H1 (cell line): ENCODE measurements around the gene ISY1. TPM values are rescaled to one million over a fixed set of nuclear protein-coding genes. Genes with fewer than 3 reads are reported as not detected.

Source experiments
- BCL11A ChIP-seq, 2 experiments: IDR thresholded peaks; one replicate each; pipeline ENCODE4 v1.6.1; 2011; ENCODE audit warnings: low read depth in 2 of 2, low read length in 2 of 2, mild to moderate bottlenecking in 2 of 2
- CBX8 ChIP-seq: fragments of 300-800, 300-1000 bp; sonication (generic); IDR thresholded peaks from 2 replicates; pipeline ENCODE4 v1.7.1; 2016; ENCODE audit warnings: low read depth, low read length, borderline replicate concordance
- CHD7 ChIP-seq: fragments of 300-600 bp; sonication (generic); IDR thresholded peaks from 2 replicates; pipeline ENCODE4 v1.7.1; 2012; ENCODE audit warnings: low read length, moderate library complexity, mild to moderate bottlenecking, inconsistent platforms; ENCODE audit not compliant: insufficient replicate concordance
- HDAC6 ChIP-seq: IDR thresholded peaks from one replicate; pipeline ENCODE4 v1.7.1; 2012; ENCODE audit warnings: low read depth, mild to moderate bottlenecking, inconsistent platforms, low read length, moderate library complexity
- polyA plus RNA-seq, 7 experiments: library from polyadenylated mRNA; depleted of rRNA in 3 of 7; stranded (reverse) in 5 of 7; unstranded in 2 of 7; fragments of >200 nt in 5 of 7; fragments of 200-250 nt in 2 of 7; gene quantifications; 1 replicate in 5 of 7; 2 replicates in 1 of 7; 4 replicates in 1 of 7; pipeline versions ENCODE4 v1.2.1 to v1.2.3, GENCODE V29; 2011 to 2013; ENCODE audit warnings: missing spikeins in 2 of 7, mixed read lengths in 2 of 7
- total RNA-seq: library from RNA; stranded (reverse); fragmentation: NEBNext Ultra II Directional; extraction: Animal tissue kit (Norgen Biotek cat#: 25700); gene quantifications from 2 replicates; pipeline ENCODE4 v1.2.1, GENCODE V29; 2021

ISY1 gene
- total and polyA plus RNA-seq, 2 of the 8 experiments (the other 6 are each of a cell fraction or from before 2014, with no cell fraction given): 16.6 to 38.7 TPM

- no peak for TF ChIP-seq CHD7
- no peak for TF ChIP-seq CBX8
- TF ChIP-seq BCL11A (IDR thresholded peaks at IDR 0.05; ENCODE audit: low read depth in 2 of 2, low read length in 2 of 2): no peak
- TF ChIP-seq HDAC6: no peak
- TF ChIP-seq, all 59 proteins: peak for 0
These were observed 34.1 kb downstream of the ISY1 start (continued) for GRCh38 chr3:129126726-129127280.
